Dendritic cell treated with granulocyte-macrophage colony-stimulating factor and Interleukin-4, amounts not matched to agents 40 ng/mL and 50 ng/mL, for 4 days (primary cell): ENCODE results near the gene ROCK1.
A peak's percentile ranks its signal among the peaks of the same experiment; 100 is the strongest.
"Not testable (repeated sequence)": the region's sequence is repeated elsewhere in the genome, so short reads cannot be mapped to it uniquely, and the experiment has no call there.

Experiments used
- H3K27ac Mint-ChIP-seq: one replicate; pipeline ENCODE4 v1.8.0; 2022; ENCODE audit warnings: mild to moderate bottlenecking, mixed read lengths
- H3K27me3 Mint-ChIP-seq: one replicate; pipeline ENCODE4 v1.8.0; 2022; ENCODE audit warnings: mild to moderate bottlenecking, mixed read lengths
- H3K36me3 Mint-ChIP-seq: one replicate; pipeline ENCODE4 v1.8.0; 2022; ENCODE audit warnings: low read depth, mixed read lengths
- H3K4me1 Mint-ChIP-seq: one replicate; pipeline ENCODE4 v1.8.0; 2022; ENCODE audit warnings: low read depth, mixed read lengths
- H3K4me3 Mint-ChIP-seq: one replicate; pipeline ENCODE4 v1.8.0; 2022; ENCODE audit warnings: mild to moderate bottlenecking, moderate library complexity, mixed read lengths
- H3K9me3 Mint-ChIP-seq: one replicate; pipeline ENCODE4 v1.8.0; 2022; ENCODE audit warnings: mixed read lengths
- intact Hi-C: fragments of 100-400 bp; cut with micrococcal nuclease; formaldehyde crosslinking; loops from one replicate; pipeline ENCODE4 v1.15.0; 2022

The ROCK1 gene

GRCh38 chr18:21054252-21054821, 57.3 kb downstream of the ROCK1 start:
- Mint-ChIP-seq H3K4me3 (no peak overlapping the region), H3K27ac (no peak overlapping the region), H3K36me3 (no peaks in the 10 kb centered on the region), H3K27me3 (no peaks in the 10 kb centered on the region), H3K4me1 (peaks cover 14% of the 10 kb centered on the region), H3K9me3 (no peaks in the 10 kb centered on the region)
- intact Hi-C loops: no loop called here

GRCh38 chr18:21053127-21053526, 58.5 kb downstream of the ROCK1 start:
- H3K36me3 Mint-ChIP-seq: peaks cover under 1% of the 10 kb centered on the region
- H3K4me3 Mint-ChIP-seq: no peak overlapping the region
- intact Hi-C loops: no loop called here
- no peak overlapping the region for H3K27ac Mint-ChIP-seq
- no peaks in the 10 kb centered on the region for H3K9me3 Mint-ChIP-seq
- H3K4me1 Mint-ChIP-seq: peaks cover 17% of the 10 kb centered on the region
- no peaks in the 10 kb centered on the region for H3K27me3 Mint-ChIP-seq

GRCh38 chr18:21052385-21052784, 59.2 kb downstream of the ROCK1 start:
- Mint-ChIP-seq H3K27me3 (no peaks in the 10 kb centered on the region), H3K4me1 (peaks cover 17% of the 10 kb centered on the region), H3K9me3 (no peaks in the 10 kb centered on the region), H3K36me3 (peaks cover 8% of the 10 kb centered on the region), H3K4me3 (no peak overlapping the region), H3K27ac (no peak overlapping the region)
- intact Hi-C loops: no loop called here

- Mint-ChIP-seq H3K36me3 (peaks cover 15% of the 10 kb centered on the region), H3K27me3 (no peaks in the 10 kb centered on the region), H3K4me3 (no peak overlapping the region), H3K9me3 (no peaks in the 10 kb centered on the region), H3K27ac (no peak overlapping the region), H3K4me1 (peaks cover 17% of the 10 kb centered on the region)
- intact Hi-C loops: no loop called here
Measured at GRCh38 chr18:21051620-21052019, 60.0 kb downstream of the ROCK1 start.

- Mint-ChIP-seq H3K36me3 (peaks cover 30% of the 10 kb centered on the region), H3K9me3 (no peaks in the 10 kb centered on the region), H3K4me3 (no peak overlapping the region), H3K27me3 (no peaks in the 10 kb centered on the region), H3K27ac (no peak overlapping the region), H3K4me1 (peaks cover 17% of the 10 kb centered on the region)
- intact Hi-C loops: loop anchor here (10.0 kb wide), 1 partner anchor 55 kb away; no protein-coding TSS in a partner anchor
Measured at GRCh38 chr18:21049306-21049705, 62.3 kb downstream of the ROCK1 start.

- Mint-ChIP-seq H3K4me1 (peaks cover 17% of the 10 kb centered on the region), H3K27ac (no peak overlapping the region), H3K36me3 (peaks cover 36% of the 10 kb centered on the region), H3K4me3 (no peak overlapping the region), H3K27me3 (no peaks in the 10 kb centered on the region), H3K9me3 (no peaks in the 10 kb centered on the region)
- intact Hi-C loops: loop anchor here (10.0 kb wide), 1 partner anchor 52 kb away; no protein-coding TSS in a partner anchor
Measured at GRCh38 chr18:21047126-21047525, 64.5 kb downstream of the ROCK1 start.

- Mint-ChIP-seq H3K36me3 (peaks cover 46% of the 10 kb centered on the region), H3K27ac (no peak overlapping the region), H3K9me3 (no peaks in the 10 kb centered on the region), H3K4me1 (no peaks in the 10 kb centered on the region), H3K4me3 (no peak overlapping the region), H3K27me3 (no peaks in the 10 kb centered on the region)
- intact Hi-C loops: loop anchor here (10.0 kb wide), 1 partner anchor 46 kb away; no protein-coding TSS in a partner anchor
Measured at GRCh38 chr18:21040466-21040865, 71.1 kb downstream of the ROCK1 start.

GRCh38 chr18:21038201-21038600, 73.4 kb downstream of the ROCK1 start:
- Mint-ChIP-seq H3K4me3 (no peak overlapping the region), H3K27ac (no peak overlapping the region), H3K27me3 (no peaks in the 10 kb centered on the region), H3K9me3 (no peaks in the 10 kb centered on the region), H3K36me3 (peaks cover 55% of the 10 kb centered on the region), H3K4me1 (peaks cover 5% of the 10 kb centered on the region)
- intact Hi-C loops: loop anchor here (5.0 kb wide), 2 partner anchors 44 to 139 kb away; no protein-coding TSS in a partner anchor

GRCh38 chr18:21031845-21032244, 79.8 kb downstream of the ROCK1 start:
- intact Hi-C loops: no loop called here
- H3K27ac Mint-ChIP-seq: peak overlapping the region; percentile 10
- H3K9me3 Mint-ChIP-seq: peaks cover 10% of the 10 kb centered on the region
- peaks cover 11% of the 10 kb centered on the region for H3K4me1 Mint-ChIP-seq
- H3K4me3 Mint-ChIP-seq: no peak overlapping the region
- peaks cover 72% of the 10 kb centered on the region for H3K36me3 Mint-ChIP-seq
- H3K27me3 Mint-ChIP-seq: no peaks in the 10 kb centered on the region

- peaks cover 90% of the 10 kb centered on the region for H3K36me3 Mint-ChIP-seq
- H3K27me3 Mint-ChIP-seq, H3K4me1 Mint-ChIP-seq, H3K4me3 Mint-ChIP-seq, H3K9me3 Mint-ChIP-seq, H3K27ac Mint-ChIP-seq, intact Hi-C loops: not testable (repeated sequence)
Measured at GRCh38 chr18:21018257-21018656, 93.4 kb downstream of the ROCK1 start.

- H3K36me3 Mint-ChIP-seq: peaks cover 92% of the 10 kb centered on the region
- H3K9me3 Mint-ChIP-seq: peaks cover 12% of the 10 kb centered on the region
- H3K27ac Mint-ChIP-seq: no peak overlapping the region
- no peaks in the 10 kb centered on the region for H3K27me3 Mint-ChIP-seq
- intact Hi-C loops: no loop called here
- H3K4me3 Mint-ChIP-seq: no peak overlapping the region
- no peaks in the 10 kb centered on the region for H3K4me1 Mint-ChIP-seq
Measured at GRCh38 chr18:21012308-21012707, 99.3 kb downstream of the ROCK1 start.

- intact Hi-C loops: loop anchor here (5.0 kb wide), 1 partner anchor 37 kb away; no protein-coding TSS in a partner anchor
- Mint-ChIP-seq H3K36me3 (peaks cover 86% of the 10 kb centered on the region), H3K27ac (no peak overlapping the region), H3K4me1 (peaks cover 6% of the 10 kb centered on the region), H3K27me3 (no peaks in the 10 kb centered on the region), H3K9me3 (no peaks in the 10 kb centered on the region), H3K4me3 (no peak overlapping the region)
Measured at GRCh38 chr18:21004726-21005125, 106.9 kb downstream of the ROCK1 start.

- H3K9me3 Mint-ChIP-seq: no peaks in the 10 kb centered on the region
- no peak overlapping the region for H3K4me3 Mint-ChIP-seq
- H3K4me1 Mint-ChIP-seq: peaks cover 24% of the 10 kb centered on the region
- H3K27ac Mint-ChIP-seq: no peak overlapping the region
- no peaks in the 10 kb centered on the region for H3K27me3 Mint-ChIP-seq
- peaks cover 96% of the 10 kb centered on the region for H3K36me3 Mint-ChIP-seq
- intact Hi-C loops: loop anchor here (5.0 kb wide), 1 partner anchor 33 kb away; no protein-coding TSS in a partner anchor
Measured at GRCh38 chr18:21000667-21001066, 110.9 kb downstream of the ROCK1 start.

- H3K9me3 Mint-ChIP-seq: no peaks in the 10 kb centered on the region
- peaks cover 19% of the 10 kb centered on the region for H3K4me1 Mint-ChIP-seq
- H3K27me3 Mint-ChIP-seq: no peaks in the 10 kb centered on the region
- no peak overlapping the region for H3K27ac Mint-ChIP-seq
- H3K4me3 Mint-ChIP-seq: no peak overlapping the region
- peaks cover 86% of the 10 kb centered on the region for H3K36me3 Mint-ChIP-seq
- intact Hi-C loops: loop anchor here (10.0 kb wide), 1 partner anchor 47 kb away; no protein-coding TSS in a partner anchor
Measured at GRCh38 chr18:20997371-20997770, 114.2 kb downstream of the ROCK1 start.

- H3K36me3 Mint-ChIP-seq: peaks cover 86% of the 10 kb centered on the region
- intact Hi-C loops: loop anchor here (10.0 kb wide), 1 partner anchor 48 kb away; no protein-coding TSS in a partner anchor
- H3K27ac Mint-ChIP-seq: peak overlapping the region; percentile 6
- H3K27me3 Mint-ChIP-seq: no peaks in the 10 kb centered on the region
- peaks cover 19% of the 10 kb centered on the region for H3K4me1 Mint-ChIP-seq
- no peak overlapping the region for H3K4me3 Mint-ChIP-seq
- no peaks in the 10 kb centered on the region for H3K9me3 Mint-ChIP-seq
Measured at GRCh38 chr18:20996418-20996817, 115.2 kb downstream of the ROCK1 start.
